NOMO-1 treated with dmso at 0.1 percent for 144 hours (cell line): ENCODE measurements around the gene NONO.
"Not testable (repeated sequence)": the region's sequence is repeated elsewhere in the genome, so short reads cannot be mapped to it uniquely, and the experiment has no call there.

ENCODE experiments used
- DNase-seq: peaks from one replicate; lab custom pipeline; 2025; ENCODE audit not compliant: unreplicated experiment; lab: John Stamatoyannopoulos, UW

NONO gene

GRCh38 chrX:71282514-71283402 is 677 bp upstream of the NONO start:
- peak; percentile 59 for DNase-seq

DNA sequence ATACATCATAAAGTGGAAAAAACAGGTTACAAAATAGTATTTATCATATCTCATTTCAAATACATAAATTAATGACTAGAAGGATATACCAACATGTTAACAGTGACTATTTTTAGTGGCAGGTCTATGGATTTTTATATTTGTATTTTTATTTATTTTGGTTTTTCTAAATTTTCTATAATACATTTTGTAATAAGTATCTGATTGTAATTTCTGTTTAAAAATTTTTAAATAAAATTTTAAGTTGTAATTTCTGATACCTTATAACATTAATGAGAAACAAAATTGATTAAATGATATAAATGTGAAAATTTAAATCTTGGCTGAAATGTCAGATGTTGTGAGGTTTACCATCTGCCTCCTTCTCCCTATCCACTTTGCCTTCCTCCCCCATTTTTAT is 2.5 kb downstream of the NONO start:
- no peak for DNase-seq

DNA sequence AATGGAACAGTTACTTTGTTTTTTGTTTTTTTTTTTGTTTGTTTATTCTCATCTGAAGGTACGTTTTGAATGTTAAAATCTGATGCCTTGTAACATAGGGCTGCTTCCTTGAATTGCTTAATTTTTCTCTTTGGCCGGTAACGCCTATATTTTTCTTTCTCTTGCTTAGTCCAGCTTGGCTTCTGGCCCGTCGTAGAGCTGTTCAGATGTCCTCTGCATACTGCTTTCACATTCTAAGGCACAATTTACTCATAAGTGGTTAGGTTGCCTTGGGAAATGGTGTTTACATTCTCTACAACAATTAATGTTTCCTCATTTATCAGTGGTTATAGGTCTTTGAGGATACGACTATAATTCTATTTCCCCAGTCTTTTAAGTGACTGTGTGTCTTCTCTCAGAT is 7.9 kb downstream of the NONO start:
- DNase-seq, result no peak

DNA sequence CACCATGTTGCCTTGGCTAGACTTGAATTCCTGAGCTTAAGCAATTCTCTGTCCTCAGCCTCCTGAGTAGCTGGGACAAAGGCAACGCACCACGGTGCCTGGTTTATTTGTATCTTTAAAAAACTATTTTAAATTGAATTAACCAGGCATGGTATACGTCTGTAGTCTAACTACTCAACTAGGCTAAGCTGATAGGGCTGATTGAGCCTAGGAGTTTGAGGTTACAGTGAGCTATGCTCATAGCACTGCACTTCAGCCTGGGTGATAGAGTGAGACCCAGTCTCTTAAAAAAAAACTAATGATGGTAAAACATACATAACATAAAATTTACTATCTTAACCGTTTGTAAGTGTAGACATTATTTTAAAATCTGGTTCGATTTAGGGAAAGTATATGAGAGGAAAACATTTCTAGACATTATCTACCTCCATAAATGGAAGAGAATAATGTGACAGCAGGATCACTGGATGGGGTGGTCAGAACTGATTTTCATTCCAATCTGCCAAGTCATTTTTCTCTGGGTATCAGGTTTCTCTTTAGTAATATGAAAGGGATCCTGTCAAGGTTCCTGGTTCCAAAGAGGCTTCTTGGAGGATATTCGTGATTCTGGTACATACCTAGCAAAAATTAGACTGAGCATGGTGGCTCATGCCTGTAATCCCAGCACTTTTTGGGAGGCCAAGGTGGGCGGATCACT is 9.4 kb downstream of the NONO start:
- no peak for DNase-seq

DNA sequence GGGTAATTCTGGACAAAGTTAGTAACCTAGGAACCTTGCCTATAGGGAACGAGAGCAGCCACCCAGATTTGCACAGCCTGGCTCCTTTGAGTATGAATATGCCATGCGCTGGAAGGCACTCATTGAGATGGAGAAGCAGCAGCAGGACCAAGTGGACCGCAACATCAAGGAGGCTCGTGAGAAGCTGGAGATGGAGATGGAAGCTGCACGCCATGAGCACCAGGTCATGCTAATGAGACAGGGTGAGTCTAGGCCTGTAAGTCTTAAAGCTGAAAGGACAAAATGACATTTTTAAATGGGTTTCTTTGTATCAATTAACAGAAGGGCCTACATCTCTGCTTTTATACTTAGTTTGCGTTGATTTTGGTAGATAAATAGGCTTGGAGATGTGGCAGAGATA is 13.4 kb downstream of the NONO start:
- no peak for DNase-seq

DNA sequence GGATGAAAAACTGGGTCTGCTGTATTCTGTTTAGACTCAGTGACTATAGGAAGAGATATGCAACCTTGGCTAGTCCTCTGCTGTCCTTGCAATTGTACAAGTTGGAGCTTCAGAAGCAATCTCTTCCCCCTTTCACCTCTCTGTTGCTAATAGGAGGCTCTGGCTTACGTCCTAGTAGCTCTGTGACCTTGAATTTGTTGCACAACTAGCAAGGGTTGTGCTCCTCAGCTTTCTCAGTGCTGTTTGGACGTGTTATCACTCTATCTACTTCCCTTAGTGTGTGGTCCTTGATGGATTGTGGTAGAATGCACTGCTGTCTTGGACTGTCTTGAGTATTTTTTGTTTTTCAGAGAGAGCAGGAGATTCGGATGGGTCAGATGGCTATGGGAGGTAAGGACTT is 14.7 kb downstream of the NONO start:
- no peak for DNase-seq

DNA sequence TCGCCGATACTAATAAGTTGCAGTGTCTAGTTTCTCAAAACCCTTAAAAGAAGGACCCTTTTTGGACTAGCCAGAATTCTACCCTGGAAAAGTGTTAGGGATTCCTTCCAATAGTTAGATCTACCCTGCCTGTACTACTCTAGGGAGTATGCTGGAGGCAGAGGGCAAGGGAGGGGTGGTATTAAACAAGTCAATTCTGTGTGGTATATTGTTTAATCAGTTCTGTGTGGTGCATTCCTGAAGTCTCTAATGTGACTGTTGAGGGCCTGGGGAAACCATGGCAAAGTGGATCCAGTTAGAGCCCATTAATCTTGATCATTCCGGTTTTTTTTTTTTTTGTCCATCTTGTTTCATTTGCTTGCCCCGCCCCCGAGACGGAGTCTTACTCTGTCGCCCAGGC is 16.6 kb downstream of the NONO start:
- not testable (repeated sequence) for DNase-seq

DNA sequence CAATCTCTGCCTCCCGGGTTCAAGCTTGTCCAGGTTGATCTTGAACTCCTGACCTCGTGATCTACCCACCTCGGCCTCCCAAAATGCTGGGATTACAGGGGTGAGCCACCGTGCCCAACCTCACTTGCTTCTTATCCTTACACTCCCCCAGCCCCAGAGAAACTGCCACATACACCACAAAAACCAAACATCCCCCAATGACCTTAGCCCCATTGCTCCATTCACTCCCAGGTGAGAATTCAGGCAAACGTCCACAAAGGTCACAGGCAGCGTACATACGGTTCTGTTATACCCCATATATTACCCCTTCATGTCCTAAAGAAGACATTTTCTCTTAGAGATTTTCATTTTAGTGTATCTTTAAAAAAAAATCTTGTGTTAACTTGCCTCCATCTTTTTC is 17.1 kb downstream of the NONO start:
- DNase-seq, result not testable (repeated sequence)

DNA sequence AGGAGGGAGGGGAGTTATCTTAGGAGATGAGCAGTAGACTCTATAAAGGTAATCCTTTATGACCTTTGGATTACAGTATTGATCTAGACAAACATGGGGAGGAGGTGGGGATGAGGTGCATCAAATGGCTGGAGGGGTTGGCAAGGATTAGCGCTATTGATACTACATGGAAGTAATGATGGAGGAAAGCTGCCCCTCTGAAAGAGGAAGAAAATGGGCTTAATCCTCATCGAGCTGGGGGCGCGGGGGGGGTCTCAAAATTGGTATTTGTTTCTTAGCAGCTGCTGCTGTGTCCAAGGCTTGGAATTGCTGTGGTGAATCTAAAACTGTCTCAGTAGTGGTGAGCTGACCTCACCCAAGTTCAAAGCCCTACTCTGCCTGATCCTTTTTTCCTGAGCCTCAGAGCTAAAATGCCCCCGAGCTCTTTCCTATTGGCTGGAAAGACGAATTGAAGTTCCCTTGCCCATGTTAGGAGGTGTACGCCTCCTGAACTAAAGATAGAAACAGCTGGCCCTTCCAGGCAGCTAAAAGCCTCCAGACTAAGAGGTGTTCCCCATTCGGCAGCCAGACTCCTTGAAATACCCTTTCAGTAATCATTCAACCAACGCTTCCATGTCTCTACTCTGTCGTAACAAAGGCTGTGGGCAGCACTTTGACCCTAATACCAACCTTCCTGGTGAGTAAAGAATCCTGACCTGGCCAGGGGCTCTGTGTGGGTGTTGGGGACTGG is 17.9 kb downstream of the NONO start, which contains the start of gene ITGB1BP2:
TSS of gene ITGB1BP2 (plus strand) at position 556 of the 730 bp plus-strand sequence. CDS start at position 613, 57 bp downstream.
- no peak for DNase-seq

- DNase-seq, result no peak
Measured at GRCh38 chrX:71302461-71303213, 19.2 kb downstream of the NONO start.

- no peak for DNase-seq
Measured at GRCh38 chrX:71304561-71304960, 21.1 kb downstream of the NONO start.

GRCh38 chrX:71315917-71316316 is 32.5 kb downstream of the NONO start:
- DNase-seq, result no peak

GRCh38 chrX:71316959-71317358 is 33.5 kb downstream of the NONO start:
- DNase-seq, result not testable (repeated sequence)

- DNase-seq, result no peak
Measured at GRCh38 chrX:71320126-71320525, 36.7 kb downstream of the NONO start.

- DNase-seq, result no peak
Measured at GRCh38 chrX:71321731-71322130, 38.3 kb downstream of the NONO start.

DNA sequence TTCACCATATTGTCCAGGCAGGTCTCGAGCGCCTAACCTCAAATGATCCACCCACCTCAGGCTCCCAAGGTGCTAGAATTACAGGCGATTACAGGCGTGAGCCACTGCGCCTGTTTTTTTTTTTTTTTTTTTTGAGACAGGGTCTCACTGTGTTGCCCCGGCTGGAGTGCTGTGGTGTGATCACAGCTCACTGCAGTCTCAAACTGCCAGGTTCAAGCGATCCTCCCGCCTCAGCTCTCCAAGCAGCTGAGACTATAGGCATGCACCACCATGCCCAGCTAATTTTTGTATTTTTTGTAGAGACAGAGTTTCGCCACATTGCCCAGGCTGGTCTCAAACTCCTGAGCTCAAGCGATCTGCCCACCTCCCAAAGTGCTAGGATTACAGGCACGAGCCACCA is 41.0 kb downstream of the NONO start:
- not testable (repeated sequence) for DNase-seq

DNA sequence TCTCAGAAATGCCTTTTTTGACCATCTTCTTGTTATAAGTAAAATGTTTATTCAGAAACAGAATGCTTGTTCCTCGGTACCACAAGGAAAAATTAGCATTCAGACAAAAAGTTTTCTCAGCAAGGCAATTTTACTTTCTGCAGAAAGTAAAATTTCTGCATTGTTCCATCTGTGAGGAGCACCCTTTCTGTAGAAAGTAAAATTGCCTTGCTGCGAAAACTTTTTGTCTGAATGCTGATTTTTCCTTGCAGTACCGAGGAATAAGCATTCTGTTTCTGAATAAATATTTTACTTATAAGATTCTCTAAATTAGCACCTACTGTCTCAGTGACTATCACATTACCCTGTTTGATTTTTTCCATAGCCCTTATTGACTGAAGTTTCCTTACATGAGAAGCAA is 43.0 kb downstream of the NONO start:
- DNase-seq, result no peak

GRCh38 chrX:71349151-71349665 is 65.8 kb downstream of the NONO start:
- not testable (repeated sequence) for DNase-seq

GRCh38 chrX:71349867-71350266 is 66.4 kb downstream of the NONO start:
- DNase-seq, result not testable (repeated sequence)
